IPS-11a (cell line): ENCODE results near the gene LSR.
A peak's percentile ranks its signal among the peaks of the same experiment; 100 is the strongest.

Source experiments
- H3K4me3 ChIP-seq: one replicate; pipeline ENCODE4 v1.5.1; 2013; ENCODE audit warnings: low read depth, low read length, control low read depth

Gene LSR

DNA sequence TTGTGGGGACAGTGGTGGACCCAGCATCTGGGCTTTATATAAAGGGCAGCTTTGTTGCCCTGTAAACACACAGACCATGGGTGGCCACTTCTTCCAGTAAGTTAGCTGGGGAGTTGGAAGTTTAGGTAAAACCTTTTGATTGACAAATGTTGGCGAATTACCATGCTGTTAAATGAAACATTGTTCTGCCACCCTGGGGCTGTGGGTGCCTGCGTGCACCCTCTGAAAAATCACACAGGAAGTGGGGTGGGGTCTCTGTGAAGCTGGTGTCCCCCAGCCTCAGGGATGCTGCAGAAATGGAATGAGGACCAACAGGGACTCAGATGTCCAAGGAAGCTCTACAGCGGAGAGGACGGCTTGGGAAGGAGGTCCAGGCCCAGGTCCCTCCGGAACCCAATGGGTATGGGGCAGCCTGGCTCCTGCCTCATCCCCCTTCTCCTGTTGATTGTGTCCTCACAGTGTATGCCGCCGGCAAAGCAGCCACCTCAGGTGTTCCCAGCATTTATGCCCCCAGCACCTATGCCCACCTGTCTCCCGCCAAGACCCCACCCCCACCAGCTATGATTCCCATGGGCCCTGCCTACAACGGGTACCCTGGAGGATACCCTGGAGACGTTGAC lies 17.2 kb downstream of the LSR start:
- H3K4me3 ChIP-seq: no peak overlapping the region

DNA sequence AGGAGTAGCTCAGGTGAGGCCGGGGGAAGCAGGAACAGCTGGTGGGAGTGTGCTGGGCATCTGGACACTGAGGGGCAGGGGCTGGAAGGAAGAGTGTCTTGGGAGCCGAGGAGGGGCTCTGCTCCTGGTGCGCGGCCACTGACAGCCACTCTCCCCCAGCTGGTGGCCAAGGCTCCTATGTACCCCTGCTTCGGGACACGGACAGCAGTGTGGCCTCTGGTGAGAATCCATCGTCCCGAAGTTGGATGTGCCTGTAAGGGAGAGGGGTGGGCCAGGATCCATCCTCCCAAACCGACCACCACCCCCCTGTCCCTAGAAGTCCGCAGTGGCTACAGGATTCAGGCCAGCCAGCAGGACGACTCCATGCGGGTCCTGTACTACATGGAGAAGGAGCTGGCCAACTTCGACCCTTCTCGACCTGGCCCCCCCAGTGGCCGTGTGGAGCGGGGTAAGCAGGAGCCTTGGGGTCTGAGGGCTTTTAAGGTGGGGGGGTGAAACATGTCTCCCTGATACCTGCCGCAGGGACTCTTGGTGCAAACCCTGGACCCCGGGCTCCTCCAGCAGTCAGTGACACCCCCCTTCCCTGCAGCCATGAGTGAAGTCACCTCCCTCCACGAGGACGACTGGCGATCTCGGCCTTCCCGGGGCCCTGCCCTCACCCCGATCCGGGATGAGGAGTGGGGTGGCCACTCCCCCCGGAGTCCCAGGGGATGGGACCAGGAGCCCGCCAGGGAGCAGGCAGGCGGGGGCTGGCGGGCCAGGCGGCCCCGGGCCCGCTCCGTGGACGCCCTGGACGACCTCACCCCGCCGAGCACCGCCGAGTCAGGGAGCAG lies 17.9 kb downstream of the LSR start:
- peak overlapping the region; percentile 63 for H3K4me3 ChIP-seq

DNA sequence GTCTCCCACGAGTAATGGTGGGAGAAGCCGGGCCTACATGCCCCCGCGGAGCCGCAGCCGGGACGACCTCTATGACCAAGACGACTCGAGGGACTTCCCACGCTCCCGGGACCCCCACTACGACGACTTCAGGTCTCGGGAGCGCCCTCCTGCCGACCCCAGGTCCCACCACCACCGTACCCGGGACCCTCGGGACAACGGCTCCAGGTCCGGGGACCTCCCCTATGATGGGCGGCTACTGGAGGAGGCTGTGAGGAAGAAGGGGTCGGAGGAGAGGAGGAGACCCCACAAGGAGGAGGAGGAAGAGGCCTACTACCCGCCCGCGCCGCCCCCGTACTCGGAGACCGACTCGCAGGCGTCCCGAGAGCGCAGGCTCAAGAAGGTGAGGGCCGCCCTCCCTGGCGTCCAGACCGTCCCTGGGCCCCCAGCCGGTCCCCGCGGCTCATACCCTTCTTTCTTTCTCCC lies 18.6 kb downstream of the LSR start:
- H3K4me3 ChIP-seq: peak overlapping the region; percentile 63

DNA sequence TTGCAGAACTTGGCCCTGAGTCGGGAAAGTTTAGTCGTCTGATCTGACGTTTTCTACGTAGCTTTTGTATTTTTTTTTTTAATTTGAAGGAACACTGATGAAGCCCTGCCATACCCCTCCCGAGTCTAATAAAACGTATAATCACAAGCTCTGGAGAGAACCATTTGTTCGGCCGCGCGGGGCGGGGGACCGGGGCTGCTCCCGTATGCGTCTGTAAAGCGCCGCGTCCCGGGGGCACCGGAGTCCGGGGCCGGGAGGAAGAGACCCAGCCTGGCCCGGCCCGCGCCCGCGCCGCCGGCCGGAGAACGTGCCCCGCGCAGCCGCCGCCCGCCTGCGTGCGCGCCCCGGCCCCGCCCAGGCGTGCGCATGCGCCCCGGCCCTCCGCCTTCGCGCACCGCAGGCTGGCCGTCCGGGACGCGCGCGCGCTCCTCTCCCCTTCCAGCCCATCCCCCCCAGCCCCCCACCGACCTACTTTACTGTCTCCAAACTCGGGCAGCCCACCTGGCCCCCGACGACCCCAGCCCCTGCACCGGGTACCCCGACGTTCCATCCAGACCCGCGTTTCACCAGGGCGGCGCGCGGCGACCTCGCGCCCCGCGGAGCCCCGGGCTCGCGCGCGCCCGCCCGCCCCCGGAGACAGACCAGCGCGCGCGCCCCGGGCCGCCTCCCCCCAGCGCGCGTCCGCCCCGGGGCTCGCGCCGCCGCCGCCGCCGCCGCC lies 19.2 kb downstream of the LSR start:
- H3K4me3 ChIP-seq: peak overlapping the region; percentile 63

DNA sequence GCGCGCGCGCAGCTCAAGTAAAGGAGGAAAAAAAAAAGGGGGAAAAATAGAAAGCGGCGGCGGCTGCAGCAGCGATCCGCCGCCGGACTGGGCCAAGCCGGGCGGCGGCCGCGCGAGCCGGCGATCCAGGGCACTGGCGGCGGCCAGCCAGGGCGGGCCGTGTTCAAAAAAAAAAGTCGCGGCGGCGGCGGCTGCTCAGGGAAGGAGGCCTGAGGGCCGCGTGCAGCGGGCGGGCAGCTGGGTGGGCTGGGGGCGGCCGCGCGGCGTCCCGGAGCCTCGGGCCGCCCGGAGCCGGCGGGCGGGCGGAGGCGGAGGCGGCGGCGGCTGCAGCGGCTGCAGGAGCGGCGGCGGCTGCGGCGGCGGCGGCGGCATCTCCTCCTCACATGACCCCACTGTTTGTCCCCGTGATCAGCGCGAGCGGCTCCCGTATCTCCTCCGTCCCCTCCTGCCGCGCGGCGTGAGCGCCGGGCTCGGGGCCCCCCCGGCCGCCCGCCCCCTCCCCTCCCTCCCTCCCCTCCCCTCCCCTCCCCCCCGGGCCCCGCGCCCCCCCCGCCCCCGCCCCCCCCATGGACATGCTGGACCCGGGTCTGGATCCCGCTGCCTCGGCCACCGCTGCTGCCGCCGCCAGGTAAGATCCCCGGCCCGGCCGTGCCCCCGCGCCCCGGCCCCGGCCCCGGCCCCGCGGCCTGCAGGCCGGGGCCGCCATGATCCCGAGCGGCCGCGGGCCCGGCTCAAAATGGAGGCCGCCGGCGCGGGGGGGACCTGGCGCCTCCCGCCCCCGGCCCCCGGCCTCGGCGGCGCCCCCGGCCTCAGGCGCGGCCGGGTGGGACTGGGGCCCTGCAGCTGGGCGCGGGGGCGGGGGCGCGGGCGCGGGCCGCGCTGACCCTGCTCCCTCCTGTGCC lies 20.0 kb downstream of the LSR start, which contains the start of gene USF2:
TSS of gene USF2 (plus strand) at position 427 of the 902 bp plus-strand sequence. CDS start at position 567, 140 bp downstream.
- H3K4me3 ChIP-seq: peak within 1 kb of the TSS; percentile 75

DNA sequence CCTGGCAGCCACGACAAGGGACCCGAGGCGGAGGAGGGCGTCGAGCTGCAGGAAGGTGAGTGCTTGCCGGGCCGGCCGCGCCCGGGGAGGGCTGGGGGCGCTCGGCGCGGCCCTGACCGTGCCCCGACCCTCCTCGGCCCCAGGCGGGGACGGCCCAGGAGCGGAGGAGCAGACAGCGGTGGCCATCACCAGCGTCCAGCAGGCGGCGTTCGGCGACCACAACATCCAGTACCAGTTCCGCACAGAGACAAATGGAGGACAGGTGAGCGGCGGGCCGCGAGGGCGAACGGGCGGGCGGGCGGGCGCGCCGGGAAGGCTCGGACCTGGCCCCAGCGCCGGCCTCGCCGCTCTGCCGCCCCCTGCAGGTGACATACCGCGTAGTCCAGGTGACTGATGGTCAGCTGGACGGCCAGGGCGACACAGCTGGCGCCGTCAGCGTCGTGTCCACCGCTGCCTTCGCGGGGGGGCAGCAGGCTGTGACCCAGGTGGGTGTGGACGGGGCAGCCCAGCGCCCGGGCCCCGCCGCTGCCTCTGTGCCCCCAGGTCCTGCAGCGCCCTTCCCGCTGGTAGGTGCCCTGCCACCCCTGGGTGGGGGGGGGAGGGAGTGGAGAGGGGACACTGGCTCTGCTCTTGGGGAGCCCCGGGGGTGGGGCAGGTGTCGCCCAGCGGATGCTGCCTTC lies 20.8 kb downstream of the LSR start:
- peak overlapping the region; percentile 75 for H3K4me3 ChIP-seq

DNA sequence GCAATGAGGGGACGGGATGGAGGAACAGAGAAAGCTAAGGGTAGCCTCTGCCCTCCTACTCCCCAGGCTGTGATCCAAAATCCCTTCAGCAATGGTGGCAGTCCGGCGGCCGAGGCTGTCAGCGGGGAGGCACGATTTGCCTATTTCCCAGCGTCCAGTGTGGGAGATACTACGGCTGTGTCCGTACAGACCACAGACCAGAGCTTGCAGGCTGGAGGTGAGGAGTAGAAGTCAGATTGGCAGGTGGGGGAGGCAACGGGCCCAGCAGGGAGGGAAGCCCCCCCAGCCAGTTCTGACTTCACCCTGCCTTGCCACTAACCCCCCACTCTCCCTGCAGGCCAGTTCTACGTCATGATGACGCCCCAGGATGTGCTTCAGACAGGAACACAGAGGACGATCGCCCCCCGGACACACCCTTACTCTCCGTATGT lies 21.6 kb downstream of the LSR start:
- H3K4me3 ChIP-seq: no peak overlapping the region

DNA sequence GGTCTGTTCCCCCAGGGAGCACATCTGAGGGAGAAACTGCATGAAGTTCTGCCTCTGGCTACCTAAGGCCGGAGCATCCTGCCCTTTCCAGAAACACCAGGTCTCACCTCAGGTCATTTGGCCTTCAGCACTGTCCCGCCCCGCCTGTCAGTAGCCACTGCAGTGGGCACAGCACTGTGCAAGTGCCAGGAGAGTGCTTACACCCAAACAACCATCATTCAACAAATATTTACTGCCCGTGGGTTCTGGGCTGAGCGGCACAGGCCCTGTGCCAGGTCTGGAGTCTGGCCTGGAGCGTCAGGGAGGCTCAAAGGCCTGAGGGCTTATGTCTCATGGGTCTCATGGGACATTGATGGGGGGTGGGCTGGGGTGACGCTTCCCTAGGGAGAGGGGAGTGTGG lies 22.7 kb downstream of the LSR start:
- no peak overlapping the region for H3K4me3 ChIP-seq

DNA sequence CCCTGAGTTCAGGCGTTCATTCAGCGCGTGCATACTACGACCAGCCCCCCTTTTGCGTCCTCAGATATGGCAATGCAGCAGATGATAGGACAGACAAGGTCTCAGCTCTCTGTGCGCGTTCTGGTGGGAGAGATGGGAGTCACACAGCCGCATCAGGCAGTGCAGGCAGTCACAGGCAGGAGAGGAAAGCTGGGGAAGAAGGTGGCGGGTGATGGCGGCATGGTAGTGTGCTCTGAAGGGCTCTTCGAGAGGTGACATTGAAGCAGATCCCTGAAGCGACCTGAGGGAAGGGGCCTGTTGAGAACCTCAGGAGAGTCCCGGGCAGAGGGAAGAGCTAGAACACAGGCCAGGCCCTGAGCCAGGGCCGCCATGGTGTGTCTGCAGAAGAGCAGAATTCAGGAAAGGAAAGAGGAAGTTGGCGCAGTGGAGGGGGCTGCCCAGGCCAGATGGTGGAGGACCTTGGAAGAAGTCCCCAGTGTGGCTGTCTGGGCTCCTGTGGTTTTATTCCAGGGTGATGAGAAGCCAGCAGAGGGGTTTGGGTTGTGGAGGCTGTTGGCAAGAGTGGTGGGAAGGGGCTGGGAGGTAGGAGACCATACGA lies 23.4 kb downstream of the LSR start:
- H3K4me3 ChIP-seq: no peak overlapping the region

DNA sequence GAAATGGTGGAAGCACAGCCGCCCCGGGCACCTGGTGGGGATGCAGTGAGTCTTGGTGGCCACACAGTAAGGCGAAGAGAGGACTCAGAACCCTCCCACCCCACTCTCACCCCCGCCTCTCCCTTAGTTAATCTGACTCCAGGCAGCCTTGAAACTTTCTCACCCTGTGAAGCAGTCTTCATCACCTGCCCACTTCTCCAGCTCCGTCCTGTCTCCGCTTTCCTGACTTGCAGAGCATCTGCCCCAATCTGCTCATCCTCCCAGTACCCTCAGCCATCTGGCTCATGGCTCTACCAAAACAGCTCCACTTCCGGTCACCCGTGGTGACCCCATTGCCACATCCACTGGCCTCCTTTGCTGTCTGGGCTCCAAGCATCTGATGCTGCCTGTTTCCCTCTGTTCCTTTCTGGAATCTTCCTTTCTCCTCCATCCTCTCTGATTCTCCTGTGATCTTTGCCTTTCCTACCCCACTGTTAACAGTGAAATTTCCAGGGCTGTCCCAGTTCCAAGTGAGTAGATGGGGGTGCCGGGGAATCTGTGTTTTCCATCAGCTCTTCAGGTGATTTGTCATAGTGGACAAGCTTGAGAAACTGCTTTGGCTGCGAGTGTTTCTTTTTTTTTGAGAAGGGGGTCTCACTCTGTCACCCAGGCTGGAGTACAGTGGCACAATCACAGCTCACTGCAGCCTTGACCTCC lies 24.3 kb downstream of the LSR start:
- H3K4me3 ChIP-seq: no peak overlapping the region

DNA sequence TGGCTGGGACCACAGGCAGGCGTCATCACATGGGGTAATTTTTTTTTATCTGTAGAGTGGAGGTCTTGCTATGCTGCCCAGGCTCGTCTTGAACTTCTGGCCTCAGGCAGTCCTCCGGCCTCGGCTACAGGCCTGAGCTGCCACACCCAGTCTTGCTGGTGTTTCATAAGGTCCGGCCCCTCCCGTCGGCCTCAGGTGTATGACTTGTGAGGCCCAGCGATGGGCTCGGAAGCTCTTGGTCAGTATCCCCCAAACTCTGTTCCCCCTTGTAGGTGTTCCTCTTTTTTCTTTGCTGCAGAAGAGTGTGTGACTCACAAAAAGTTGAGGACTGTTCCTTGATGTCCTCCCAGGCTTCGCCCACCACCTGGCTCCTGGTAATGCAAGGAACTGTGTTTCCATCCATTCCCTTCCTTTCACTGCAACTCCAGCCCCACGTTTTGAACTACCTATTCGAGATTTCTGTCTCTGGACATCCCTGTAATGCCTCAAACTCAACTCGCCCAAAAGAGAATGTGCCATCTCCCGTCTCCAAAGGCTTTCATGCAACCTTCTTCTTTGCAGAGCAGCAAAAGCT lies 25.0 kb downstream of the LSR start:
- no peak overlapping the region for H3K4me3 ChIP-seq

DNA sequence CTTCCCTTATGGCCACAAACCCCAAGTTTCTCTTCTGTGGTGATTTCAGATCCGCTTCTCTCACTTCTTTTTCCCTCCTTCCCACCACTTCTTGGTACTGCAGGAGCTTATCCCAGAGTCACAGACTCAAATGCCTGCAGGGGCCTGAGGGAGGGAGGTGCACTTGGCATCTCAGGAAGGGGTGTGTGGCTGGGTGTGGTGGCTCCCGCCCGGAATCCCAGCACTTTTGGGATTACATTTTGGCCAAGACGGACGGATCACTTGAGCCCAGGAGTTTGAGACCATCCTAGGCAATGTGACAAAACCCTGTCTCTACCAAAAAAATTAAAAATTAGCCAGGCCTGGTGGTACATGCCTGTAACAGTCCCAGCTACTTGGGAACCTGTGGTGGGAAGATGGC lies 25.5 kb downstream of the LSR start:
- no peak overlapping the region for H3K4me3 ChIP-seq

DNA sequence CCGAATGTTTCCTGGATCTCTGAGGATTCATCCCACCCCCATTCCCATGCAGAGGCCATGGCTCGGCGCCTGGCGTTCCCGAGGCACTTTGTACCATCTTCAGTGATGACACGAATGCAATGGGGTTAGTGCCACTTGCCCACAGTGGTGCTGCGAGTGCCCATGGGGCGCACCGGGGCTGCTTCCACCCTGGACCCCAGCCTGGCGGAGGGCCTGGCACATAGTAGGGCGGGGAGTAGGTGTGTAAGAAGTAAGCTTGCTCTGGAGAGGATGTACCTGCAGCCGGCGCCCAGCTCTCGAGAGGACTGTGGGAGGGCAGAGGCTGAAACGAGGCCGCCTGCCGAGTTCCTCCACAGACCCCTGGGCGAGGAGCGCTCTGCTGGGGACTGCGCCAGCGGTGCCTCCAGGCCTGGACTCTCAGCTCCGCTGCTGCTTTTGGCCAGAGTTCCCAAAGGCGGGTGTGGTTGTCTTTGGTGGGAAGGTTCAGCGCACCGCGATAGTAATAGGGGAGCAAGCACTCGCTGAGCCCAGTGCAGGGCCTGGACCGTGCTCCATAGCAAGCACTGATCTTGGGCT lies 28.0 kb downstream of the LSR start:
- H3K4me3 ChIP-seq: no peak overlapping the region

DNA sequence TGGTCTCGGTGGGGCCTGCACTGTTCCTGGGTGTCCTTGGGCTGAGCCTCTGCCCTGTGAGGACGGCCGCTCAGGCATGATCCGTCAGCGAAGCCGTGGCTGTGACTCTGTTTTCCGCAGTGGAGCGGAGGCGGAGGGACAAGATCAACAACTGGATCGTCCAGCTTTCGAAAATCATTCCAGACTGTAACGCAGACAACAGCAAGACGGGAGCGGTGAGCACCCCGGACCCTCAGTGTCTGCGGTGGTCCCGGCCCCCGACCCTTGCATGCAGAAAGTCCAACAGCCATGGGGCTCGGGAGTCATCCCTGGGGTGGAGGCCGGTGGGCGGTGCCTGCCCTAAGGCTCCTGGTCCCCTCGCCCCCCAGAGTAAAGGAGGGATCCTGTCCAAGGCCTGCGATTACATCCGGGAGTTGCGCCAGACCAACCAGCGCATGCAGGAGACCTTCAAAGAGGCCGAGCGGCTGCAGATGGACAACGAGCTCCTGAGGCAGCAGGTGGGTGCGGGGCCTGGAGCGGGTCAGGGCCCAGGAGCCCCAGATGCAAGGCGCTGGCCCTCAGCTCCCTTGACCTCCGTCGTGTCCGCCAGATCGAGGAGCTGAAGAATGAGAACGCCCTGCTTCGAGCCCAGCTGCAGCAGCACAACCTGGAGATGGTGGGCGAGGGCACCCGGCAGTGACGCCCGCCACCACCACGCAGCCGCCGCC lies 29.9 kb downstream of the LSR start:
- H3K4me3 ChIP-seq: no peak overlapping the region

DNA sequence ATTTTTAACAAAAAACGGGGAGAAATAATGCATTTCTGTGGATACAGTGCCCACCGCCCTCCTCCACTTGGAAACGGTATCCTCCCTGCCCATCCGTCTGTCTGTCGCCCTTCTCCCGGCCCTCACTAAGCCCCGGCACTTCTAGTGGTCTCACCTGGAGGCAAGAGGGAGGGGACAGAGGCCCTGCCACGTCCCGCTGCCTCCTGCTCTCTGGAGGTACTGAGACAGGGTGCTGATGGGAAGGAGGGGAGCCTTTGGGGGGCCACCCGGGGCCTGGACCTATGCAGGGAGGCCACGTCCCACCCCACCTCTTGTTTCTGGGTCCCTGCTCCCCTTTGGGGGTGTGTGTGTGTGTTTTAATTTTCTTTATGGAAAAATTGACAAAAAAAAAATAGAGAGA lies 30.6 kb downstream of the LSR start:
- no peak overlapping the region for H3K4me3 ChIP-seq

DNA sequence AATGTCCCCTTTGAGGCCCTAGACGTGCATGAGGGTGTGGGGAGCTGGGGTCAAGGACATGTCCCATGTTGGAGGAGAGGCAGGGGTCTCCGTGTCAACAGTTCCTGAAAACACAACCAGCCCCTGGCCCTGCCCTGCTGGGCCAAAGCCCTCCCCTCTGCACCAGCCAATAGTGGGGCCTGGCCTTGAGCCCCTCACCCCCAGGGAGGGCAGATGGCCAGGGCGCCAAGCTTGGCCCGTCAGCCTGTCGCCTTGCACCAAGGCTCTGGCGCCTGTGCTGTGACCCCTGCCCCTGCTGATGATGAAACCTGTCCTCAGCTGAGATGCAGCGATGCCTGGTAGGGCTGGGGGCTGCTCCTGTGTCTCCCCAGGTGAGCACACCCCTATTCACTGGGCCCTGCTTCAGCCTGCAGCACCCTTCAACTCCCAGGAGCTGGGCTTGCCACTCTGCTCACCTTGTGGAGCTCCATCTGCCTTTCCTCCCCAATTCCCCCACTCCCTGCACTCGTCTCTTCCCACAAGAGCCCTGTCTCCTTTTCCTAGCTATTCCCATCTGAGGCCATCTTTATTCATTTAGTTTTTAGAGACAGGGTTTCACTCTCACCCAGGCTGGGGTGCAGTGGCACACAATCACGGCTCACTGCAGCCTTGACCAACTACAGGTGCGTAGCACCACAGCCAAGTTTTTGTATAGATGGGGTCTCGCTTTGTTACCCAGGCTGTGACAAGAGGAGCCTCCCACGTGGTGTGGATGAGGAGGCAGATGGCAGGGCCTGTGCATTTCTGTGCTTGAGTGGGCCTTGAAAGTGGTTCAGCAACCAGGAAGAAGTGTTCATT lies 31.4 kb downstream of the LSR start:
- no peak overlapping the region for H3K4me3 ChIP-seq

DNA sequence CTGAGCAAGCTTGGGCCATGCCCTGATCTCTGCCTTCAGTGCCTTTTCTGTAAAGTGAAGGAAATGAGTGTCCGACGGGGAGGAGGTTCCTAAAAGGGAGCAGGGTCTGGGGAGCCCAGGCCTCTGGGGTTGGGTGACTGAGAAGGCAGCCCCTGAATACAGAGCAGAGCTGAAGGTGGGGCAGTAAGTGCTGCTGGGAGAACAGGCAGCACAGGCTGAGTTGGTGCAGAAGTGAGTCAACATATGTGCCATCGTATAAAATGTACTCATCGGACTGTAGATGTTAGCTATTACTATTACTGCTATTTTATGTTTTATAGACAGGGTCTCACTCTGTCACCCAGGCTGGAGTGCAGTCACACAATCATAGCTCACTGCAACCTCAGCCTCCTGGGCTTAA lies 32.5 kb downstream of the LSR start:
- no peak overlapping the region for H3K4me3 ChIP-seq
